CD4-positive, alpha-beta T cell treated with Interferon alpha-2 for 1 hour (primary cell): ENCODE results near the gene GALNT15.
A peak's percentile ranks its signal among the peaks of the same experiment; 100 is the strongest.

Experiments
- DNase-seq, 2 donors: peaks; one replicate each; pipeline ENCODE4 v3.0.0-alpha.2; 2020 to 2022

Gene GALNT15

DNA sequence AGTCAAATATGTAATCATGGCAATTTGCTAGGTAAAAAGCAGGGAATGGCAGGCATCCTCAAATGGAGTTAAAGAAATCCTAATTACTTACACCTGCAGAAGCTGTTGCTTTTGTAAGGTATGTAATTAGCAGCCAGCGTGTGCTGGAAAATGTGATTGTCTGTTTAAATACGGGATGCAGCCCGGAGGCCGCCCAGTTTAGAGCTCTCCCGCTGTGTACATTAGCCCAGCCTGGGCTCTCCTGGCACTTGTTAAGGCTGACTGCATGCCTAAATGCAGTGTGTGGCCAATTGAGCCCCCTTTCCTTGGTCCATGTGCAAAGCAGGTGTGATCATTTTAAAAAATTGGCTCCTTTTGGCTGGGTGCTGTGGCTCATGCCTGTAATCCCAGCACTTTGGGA, 81.2 kb downstream of the GALNT15 start:
- no peak for DNase-seq

DNA sequence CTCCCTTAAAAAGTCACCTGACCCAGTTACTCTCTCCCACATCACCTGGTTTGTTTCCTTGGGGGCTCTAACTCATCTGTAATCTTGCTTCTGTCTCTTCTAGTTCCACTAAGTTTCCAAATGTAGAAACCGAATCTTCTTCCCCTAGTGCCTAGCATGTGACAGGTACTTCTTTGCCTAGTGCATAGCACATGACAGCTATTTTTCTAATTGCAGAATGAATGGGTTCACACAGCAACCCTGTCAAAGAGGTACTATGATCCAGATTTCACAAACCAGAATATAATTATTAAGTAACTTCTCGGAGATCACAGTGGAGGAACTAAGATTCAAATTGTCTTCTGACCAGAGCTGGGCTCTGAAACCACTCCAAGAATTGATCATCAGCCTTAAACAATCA, 82.8 kb downstream of the GALNT15 start:
- DNase-seq, result no peak

- no peak for DNase-seq
These were observed 83.7 kb downstream of the GALNT15 start for GRCh38 chr3:16258177-16258576.

GRCh38 chr3:16258866-16259265, 84.4 kb downstream of the GALNT15 start:
- DNase-seq, result no peak

- no peak for DNase-seq
These were observed 85.6 kb downstream of the GALNT15 start for GRCh38 chr3:16260046-16260445.

DNA sequence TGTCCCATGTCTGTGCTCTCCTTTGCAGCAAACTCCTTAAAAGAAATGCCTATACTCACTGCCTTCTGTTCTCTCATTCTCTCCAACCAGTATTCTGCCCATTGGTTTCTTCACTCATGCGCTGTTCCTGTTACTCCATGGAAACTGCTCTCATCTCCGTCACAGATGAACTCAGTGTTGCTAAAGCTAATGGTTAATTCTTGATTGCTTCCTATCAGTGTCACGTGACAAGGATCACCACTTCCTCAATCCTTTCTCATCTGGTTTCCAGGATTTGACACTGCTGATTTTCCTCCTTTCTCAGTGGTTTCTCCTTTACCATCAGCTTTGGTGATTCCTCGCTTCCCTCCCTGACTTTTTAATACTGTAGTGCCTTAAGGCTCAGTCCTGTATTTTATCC, 87.7 kb downstream of the GALNT15 start:
- DNase-seq, result no peak

DNA sequence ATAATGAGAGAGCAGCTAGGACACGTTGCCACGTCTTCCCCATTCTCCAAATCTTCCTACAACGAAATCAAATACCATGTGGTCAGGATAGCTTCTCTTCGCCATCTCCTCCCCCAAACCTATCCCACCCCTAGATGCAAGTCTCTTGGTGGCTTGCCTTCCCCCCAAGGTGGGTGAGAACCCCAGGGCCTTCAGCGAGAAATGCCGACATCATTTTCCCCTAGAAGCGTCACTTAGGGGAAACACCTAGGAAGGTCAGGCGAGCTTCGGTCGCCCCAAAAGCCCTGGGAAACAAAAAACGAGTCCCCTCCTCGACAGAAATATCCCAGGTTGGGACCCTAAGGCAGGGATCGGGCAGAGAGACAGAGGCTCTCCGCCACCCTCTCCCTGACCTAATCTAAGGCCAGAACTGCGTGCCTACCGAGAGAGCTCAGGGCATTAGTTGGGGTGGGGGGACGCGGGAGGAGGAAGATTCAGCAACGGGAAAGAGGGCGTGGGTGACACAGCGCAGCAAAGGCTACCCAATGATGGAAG, 89.8 kb downstream of the GALNT15 start:
- no peak for DNase-seq

- DNase-seq, result peak; percentile 99 to 100
These were observed 90.4 kb downstream of the GALNT15 start, which contains the start of the genes DPH3 and OXNAD1 for GRCh38 chr3:16264708-16265454. DPH3 (minus strand) TSS chr3:16264943; CDS start chr3:16264876, 67 bp downstream. OXNAD1 (plus strand) TSS chr3:16265212; CDS start chr3:16270953, 5,741 bp downstream.

GRCh38 chr3:16265455-16265786, 90.9 kb downstream of the GALNT15 start:
- DNase-seq, result no peak

DNA sequence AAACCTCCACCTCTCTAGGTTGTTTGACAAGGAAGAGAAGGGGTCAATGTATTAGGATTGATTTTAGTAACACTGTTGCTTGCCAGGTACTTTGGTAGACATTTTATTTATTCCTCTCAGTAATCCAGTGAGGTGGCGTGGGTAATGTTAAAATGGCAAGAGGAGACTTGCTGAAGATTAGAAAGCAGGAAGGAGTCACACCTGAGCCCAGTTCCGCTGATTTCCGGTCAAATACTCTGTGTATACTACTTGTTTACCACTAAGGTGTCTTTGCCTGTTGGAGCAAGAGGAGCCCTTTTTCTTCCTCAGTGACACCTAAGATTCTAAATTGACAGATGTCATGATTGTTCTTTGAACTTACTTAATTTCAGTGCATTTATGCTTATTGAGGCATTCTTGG, 92.2 kb downstream of the GALNT15 start:
- no peak for DNase-seq

GRCh38 chr3:16270855-16271254, 96.4 kb downstream of the GALNT15 start:
- no peak for DNase-seq

DNA sequence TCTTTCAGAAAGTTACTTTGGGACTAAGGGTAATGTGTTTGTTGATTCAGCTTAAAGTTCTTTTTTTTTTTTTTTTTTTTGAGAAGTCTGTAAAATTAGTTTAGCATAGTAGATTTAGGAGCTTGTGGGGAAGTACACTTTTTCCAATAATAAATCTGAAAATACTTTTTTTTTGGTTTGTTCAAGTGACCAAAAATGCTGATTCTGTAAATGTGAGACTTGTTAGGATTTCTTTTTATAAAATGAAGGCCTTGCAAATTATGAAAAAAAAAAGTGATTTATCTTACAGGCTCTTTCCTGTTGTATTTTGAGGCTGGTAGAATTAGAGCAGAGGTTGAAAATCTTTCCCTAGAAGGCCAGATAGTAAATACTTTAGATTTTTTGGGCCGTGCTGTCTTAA, 98.1 kb downstream of the GALNT15 start:
- no peak for DNase-seq

- DNase-seq, result no peak
These were observed 99.4 kb downstream of the GALNT15 start for GRCh38 chr3:16273867-16274266.

- DNase-seq, result no peak
These were observed 103.0 kb downstream of the GALNT15 start for GRCh38 chr3:16277471-16277870.

- no peak for DNase-seq
These were observed 104.7 kb downstream of the GALNT15 start for GRCh38 chr3:16279010-16279801.

GRCh38 chr3:16280671-16281070, 106.2 kb downstream of the GALNT15 start:
- DNase-seq, result no peak
